Tibial nerve (tissue), 4 donors: ENCODE data around the gene NT5M. TPM values are rescaled to one million over a fixed set of nuclear protein-coding genes. Genes with fewer than 3 reads are reported as not detected.
A peak's percentile ranks its signal among the peaks of the same experiment; 100 is the strongest.

ENCODE experiments used
- DNase-seq, 2 donors: peaks; one replicate each; pipeline ENCODE4 v3.0.0-alpha.2; 2019; ENCODE audit warnings: low spot score in 2 of 2
- H3K27ac ChIP-seq, 4 donors: fragments of 200-600 bp; sonication (generic) in 3 of 4; one replicate each; pipeline ENCODE4 v1.5.1; 2017 to 2019; ENCODE audit warnings: mild to moderate bottlenecking in 1 of 4
- H3K27me3 ChIP-seq, 2 donors: fragments of 200-600 bp; sonication (generic) in 1 of 2; one replicate each; pipeline versions ENCODE4 v1.5.1 to v1.6.0; 2017 to 2019
- H3K36me3 ChIP-seq, 3 donors: fragments of 200-600 bp; sonication (generic); one replicate each; pipeline ENCODE4 v1.5.1; 2018 to 2019
- H3K4me1 ChIP-seq, 4 donors: fragments of 200-600 bp; sonication (generic) in 3 of 4; one replicate each; pipeline ENCODE4 v1.5.1; 2017 to 2019
- H3K4me3 ChIP-seq, 4 donors: fragments of 200-600 bp; sonication (generic) in 3 of 4; one replicate each; pipeline ENCODE4 v1.5.1; 2017 to 2019; ENCODE audit warnings: mild to moderate bottlenecking in 1 of 4, moderate library complexity in 1 of 4
- H3K9me3 ChIP-seq, 4 donors: fragments of 200-600 bp; sonication (generic) in 3 of 4; one replicate each; pipeline ENCODE4 v1.5.1; 2017 to 2019
- EP300 ChIP-seq, 2 donors: sonication (generic); formaldehyde crosslinking; IDR thresholded peaks; one replicate each; pipeline ENCODE4 v1.6.1; 2017; ENCODE audit warnings: antibody characterized with exemption in 2 of 2, mild to moderate bottlenecking in 1 of 2
- POLR2A ChIP-seq, 2 donors: fragments of 450-650 bp; IDR thresholded peaks; one replicate each; pipeline ENCODE4 v1.6.1; 2017; ENCODE audit warnings: antibody characterized with exemption in 2 of 2, mild to moderate bottlenecking in 2 of 2, moderate library complexity in 2 of 2
- WGBS, 2 donors: methylation state at CpG; one replicate each; pipeline ENCODE4 v1.1.5; 2018; 5-methylcytosine and 5-hydroxymethylcytosine counted together
- total RNA-seq, 4 donors: library from RNA; depleted of rRNA; stranded (reverse); fragments of >200 nt; gene quantifications; one replicate each; pipeline ENCODE4 v1.1.0, GENCODE V29; 2016
- TF ChIP-seq, protein P1 (sequence below), 5 experiments: fragments of 200-600 bp in 3 of 5; fragments of 450-650 bp in 2 of 5; sonication (generic) in 3 of 5; IDR thresholded peaks; one replicate each; pipeline ENCODE4 v1.5.1; 2016 to 2019; ENCODE audit warnings: antibody characterized with exemption in 5 of 5, mild to moderate bottlenecking in 3 of 5, moderate library complexity in 2 of 5

The NT5M gene
- total RNA-seq, 4 donors from 2014 or later, result 4.8 to 11.2 (median 7.7) TPM

DNA sequence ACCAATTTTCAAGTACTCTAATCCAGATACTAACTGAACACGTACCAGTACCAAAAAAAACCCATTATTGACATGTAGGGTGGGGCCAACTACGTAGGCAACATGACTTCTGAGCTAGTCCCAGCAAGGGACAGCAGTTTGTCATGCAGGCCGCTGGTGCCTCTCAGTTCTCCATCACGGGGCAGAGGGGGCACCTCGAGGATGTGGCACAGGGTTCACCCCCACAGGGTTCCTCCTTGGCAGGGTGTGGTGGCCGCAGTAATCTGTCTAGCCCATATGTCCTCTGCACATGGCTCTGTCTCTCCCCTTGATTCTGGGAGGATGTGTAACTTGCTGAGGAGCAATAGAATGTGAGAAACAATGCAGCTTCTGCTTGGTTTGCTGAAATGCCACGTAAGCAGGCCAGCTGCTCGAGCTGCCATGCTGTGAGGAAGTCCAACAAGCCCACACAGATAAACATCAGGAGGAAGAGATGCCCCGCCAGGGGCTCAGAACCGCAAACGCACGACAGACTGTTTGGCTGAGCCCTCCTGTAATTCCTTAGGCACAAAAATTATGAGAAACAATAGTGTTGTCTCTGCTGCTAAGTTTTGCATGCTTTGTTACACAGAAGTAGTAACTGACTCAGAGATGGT lies 62.4 kb downstream of the NT5M start:
- TF ChIP-seq, protein P1, sequence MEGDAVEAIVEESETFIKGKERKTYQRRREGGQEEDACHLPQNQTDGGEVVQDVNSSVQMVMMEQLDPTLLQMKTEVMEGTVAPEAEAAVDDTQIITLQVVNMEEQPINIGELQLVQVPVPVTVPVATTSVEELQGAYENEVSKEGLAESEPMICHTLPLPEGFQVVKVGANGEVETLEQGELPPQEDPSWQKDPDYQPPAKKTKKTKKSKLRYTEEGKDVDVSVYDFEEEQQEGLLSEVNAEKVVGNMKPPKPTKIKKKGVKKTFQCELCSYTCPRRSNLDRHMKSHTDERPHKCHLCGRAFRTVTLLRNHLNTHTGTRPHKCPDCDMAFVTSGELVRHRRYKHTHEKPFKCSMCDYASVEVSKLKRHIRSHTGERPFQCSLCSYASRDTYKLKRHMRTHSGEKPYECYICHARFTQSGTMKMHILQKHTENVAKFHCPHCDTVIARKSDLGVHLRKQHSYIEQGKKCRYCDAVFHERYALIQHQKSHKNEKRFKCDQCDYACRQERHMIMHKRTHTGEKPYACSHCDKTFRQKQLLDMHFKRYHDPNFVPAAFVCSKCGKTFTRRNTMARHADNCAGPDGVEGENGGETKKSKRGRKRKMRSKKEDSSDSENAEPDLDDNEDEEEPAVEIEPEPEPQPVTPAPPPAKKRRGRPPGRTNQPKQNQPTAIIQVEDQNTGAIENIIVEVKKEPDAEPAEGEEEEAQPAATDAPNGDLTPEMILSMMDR (IDR thresholded peaks at IDR 0.05), result no peak
- TF ChIP-seq EP300 (IDR thresholded peaks at IDR 0.05), result no peak
- no peak for TF ChIP-seq POLR2A (IDR thresholded peaks at IDR 0.05)
- H3K9me3 ChIP-seq, result peaks cover 0 to 5% (median 0%) of the 10 kb centered on the region in 4 donors
- no peak overlapping the region for H3K4me3 ChIP-seq
- WGBS, 2 donors, result 84 to 92% methylated on average over 11 of the region's 12 CpGs
- no peaks in the 10 kb centered on the region for H3K36me3 ChIP-seq
- H3K4me1 ChIP-seq, result peaks cover 0 to 18% (median 0%) of the 10 kb centered on the region in 4 donors
- H3K27ac ChIP-seq, result no peak overlapping the region
- peaks cover 0 to 3% of the 10 kb centered on the region in 2 donors for H3K27me3 ChIP-seq
- DNase-seq, result no peak

DNA sequence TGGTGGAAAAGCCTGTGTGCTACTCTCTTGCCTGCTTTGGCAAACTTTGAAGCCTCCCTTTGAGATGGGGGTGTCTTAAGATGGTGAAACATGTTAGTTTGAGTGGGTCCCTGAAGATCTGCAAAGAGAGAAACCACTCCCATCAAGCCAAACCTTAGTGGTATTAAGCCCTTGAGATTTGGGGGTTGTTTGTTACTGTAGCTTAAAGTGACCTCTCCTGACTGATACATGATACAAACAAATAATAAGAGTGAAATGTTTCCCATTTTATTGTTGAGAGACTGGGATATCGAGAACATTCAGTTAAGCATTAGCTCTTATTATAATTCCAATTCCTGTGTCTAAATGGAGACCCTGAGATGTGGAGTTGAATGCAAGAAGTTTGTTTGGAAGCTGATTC lies 63.1 kb downstream of the NT5M start:
- Histone ChIP-seq H3K27me3 (peaks cover 0 to 3% of the 10 kb centered on the region in 2 donors), H3K36me3 (no peaks in the 10 kb centered on the region), H3K4me3 (no peak overlapping the region), H3K27ac (no peak overlapping the region), H3K4me1 (peaks cover 0 to 18% (median 0%) of the 10 kb centered on the region in 4 donors), H3K9me3 (peaks cover 0 to 5% (median 0%) of the 10 kb centered on the region in 4 donors)
- 88 to 95% methylated on average over 1 of the region's 1 CpG for WGBS, 2 donors
- TF ChIP-seq, protein P1 (IDR thresholded peaks at IDR 0.05), result no peak
- TF ChIP-seq POLR2A (IDR thresholded peaks at IDR 0.05) (no peak), EP300 (IDR thresholded peaks at IDR 0.05) (no peak)
- DNase-seq, result no peak

DNA sequence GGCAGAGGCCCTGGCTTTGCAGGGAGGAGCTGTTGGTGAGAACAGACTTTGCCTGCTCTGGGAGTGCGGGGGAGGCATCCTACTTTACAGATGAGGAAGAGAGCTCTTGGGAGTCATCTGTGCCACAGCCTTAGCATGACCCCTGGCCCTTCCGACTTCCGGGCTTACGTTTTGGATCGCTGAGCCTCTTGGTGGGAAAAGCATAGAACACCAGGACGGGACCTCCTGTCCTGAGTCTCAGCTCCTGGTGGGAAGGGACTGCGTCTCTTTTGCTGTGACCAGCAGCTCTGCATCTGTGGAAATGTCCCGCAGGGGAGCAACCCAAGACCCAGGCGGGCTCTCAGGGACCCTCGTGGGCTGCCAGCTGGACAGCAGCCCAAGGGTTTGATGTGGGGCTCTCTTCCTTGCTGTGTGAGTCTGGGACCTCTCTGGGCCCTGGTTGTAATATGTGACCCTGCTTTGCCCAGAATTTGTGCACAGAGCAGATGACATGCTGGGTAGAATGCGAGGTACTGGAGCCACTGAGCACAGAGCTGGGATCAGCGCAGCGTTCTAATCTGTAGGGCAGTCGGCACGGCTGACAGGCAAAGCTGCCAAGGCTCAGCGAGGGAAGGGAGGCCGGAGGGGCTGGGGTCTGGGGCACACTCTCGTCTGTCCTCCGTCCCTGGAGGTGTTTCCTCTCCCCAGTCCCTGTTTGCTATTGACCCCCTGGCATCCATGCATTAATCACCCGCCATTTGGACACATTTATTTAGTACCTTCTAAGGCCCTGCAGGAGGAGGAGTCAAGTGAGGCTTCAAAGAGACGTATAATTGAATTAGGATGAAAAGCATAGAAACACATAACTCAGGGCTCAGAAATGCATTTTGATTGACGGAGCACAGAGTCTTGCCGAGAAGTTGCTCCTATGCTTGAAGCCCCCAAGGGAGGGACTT lies 64.0 kb downstream of the NT5M start:
- H3K27ac ChIP-seq, result peak overlapping the region in 1 of 4 donors; percentile 25
- H3K4me1 ChIP-seq, result peaks cover 0 to 15% (median 0%) of the 10 kb centered on the region in 4 donors
- H3K4me3 ChIP-seq, result no peak overlapping the region
- DNase-seq, result no peak
- 65 to 72% methylated on average over 21 to 23 of the region's 23 CpGs for WGBS, 2 donors
- H3K36me3 ChIP-seq, result no peaks in the 10 kb centered on the region
- TF ChIP-seq EP300 (IDR thresholded peaks at IDR 0.05), result peak in 1 of 2 donors; percentile 10
- no peak for TF ChIP-seq POLR2A (IDR thresholded peaks at IDR 0.05)
- TF ChIP-seq, protein P1 (IDR thresholded peaks at IDR 0.05), result no peak
- H3K27me3 ChIP-seq, result peaks cover 0 to 3% of the 10 kb centered on the region in 2 donors
- H3K9me3 ChIP-seq, result peaks cover 0 to 5% (median 0%) of the 10 kb centered on the region in 4 donors

DNA sequence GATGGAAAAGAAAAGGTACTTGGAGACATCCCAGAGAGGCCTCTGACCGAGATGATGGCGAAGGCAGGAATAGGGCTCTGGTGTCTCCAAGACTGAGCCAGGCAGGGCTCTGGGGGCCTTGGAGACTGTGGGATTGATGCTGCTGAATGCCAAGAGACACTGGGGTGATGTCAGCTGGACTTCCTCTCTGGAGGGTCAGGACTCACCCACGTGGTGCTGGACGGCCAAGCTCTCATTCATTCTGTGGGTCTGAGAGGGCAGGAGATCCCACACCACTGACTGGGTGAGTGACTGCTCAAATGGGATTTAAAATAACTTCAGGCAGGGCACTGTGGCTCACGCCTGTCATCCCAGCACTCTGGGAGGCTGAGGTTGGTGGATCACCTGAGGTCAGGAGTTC lies 64.8 kb downstream of the NT5M start:
- TF ChIP-seq EP300 (IDR thresholded peaks at IDR 0.05) (no peak), POLR2A (IDR thresholded peaks at IDR 0.05) (no peak)
- TF ChIP-seq, protein P1 (IDR thresholded peaks at IDR 0.05), result no peak

More for the DNA sequence above, 64.8 kb downstream of the NT5M start:
- no peak for DNase-seq
- H3K36me3 ChIP-seq, result no peaks in the 10 kb centered on the region
- peaks cover 0 to 5% (median 0%) of the 10 kb centered on the region in 4 donors for H3K9me3 ChIP-seq
- 50 to 81% methylated on average over 3 to 4 of the region's 5 CpGs for WGBS, 2 donors
- H3K27me3 ChIP-seq, result peaks cover 0 to 3% of the 10 kb centered on the region in 2 donors
- H3K4me3 ChIP-seq, result no peak overlapping the region
- H3K27ac ChIP-seq, result no peak overlapping the region
- peaks cover 0 to 12% (median 0%) of the 10 kb centered on the region in 4 donors for H3K4me1 ChIP-seq
